ENCODE results near the gene TCP1. TPM values are rescaled to one million over a fixed set of nuclear protein-coding genes. Genes with fewer than 3 reads are reported as not detected.

Gene TCP1
- total RNA-seq, 1 experiment from 2014 or later: 340 TPM

GRCh38 chr6:159778131-159778530 is 11.3 kb downstream of the TCP1 start:
- in situ Hi-C loops (cut with HindIII; ENCODE audit: low pct_unique_long_range_greater_than_20kb, low sequenced_read_pairs) (no loop called here), intact Hi-C loops (cut with micrococcal nuclease; ENCODE audit: unreplicated experiment) (no loop called here)
- ChIA-PET POLR2A (interaction anchor here (0.7 kb wide), 1 partner anchor 14 kb away, joined by 7 read pairs; no protein-coding TSS in a partner anchor), CTCF (no interaction called here)
- no TSS peak for BruUV-seq (replicated peaks)
- TF ChIP-seq REST (IDR thresholded peaks at IDR 0.05; ENCODE audit: insufficient read depth in 1 of 2, low read depth in 2 of 2, low read length in 1 of 2) (no peak), TCF7L2 (IDR thresholded peaks at IDR 0.05; ENCODE audit: low read depth, low read length) (no peak), SIN3A (IDR thresholded peaks at IDR 0.05; ENCODE audit: borderline replicate concordance, insufficient read depth, low read depth, low read length) (no peak), POLR2AphosphoS5 (IDR thresholded peaks at IDR 0.05; ENCODE audit: low read depth, low read length) (no peak), CTCF (IDR thresholded peaks at IDR 0.05) (no peak)
- no peak for DNase-seq (ENCODE audit: low read depth, low spot score)
- H3K27me3 ChIP-seq (ENCODE audit: control insufficient read depth, insufficient read depth, low read length): no peaks in the 10 kb centered on the region
- H3K4me3 ChIP-seq (ENCODE audit: low read depth in 2 of 2, low read length in 2 of 2): no peak overlapping the region
- no peaks in the 10 kb centered on the region; the same call in 1 of the 2 replicates for H3K4me1 ChIP-seq (ENCODE audit: control insufficient read depth, insufficient read depth, low read length)
- no peak overlapping the region for H3K27ac ChIP-seq (ENCODE audit: low read length)
- H3K36me3 ChIP-seq (ENCODE audit: control insufficient read depth, insufficient read depth, low read length): peaks cover 49% of the 10 kb centered on the region
- no peaks in the 10 kb centered on the region for H3K9me3 ChIP-seq (ENCODE audit: control insufficient read depth, insufficient read depth, low read depth, low read length)
- ATAC-seq: no peak

- POLR2A ChIA-PET: no interaction called here
- BruUV-seq (replicated peaks): no TSS peak
- in situ Hi-C loops (cut with HindIII; ENCODE audit: low pct_unique_long_range_greater_than_20kb, low sequenced_read_pairs) (no loop called here), intact Hi-C loops (cut with micrococcal nuclease; ENCODE audit: unreplicated experiment) (no loop called here)
- no peaks in the 10 kb centered on the region for H3K9me3 ChIP-seq (ENCODE audit: control insufficient read depth, insufficient read depth, low read depth, low read length)
- DNase-seq (ENCODE audit: low read depth, low spot score) (no peak), ATAC-seq (peak; percentile 54)
- H3K27me3 ChIP-seq (ENCODE audit: control insufficient read depth, insufficient read depth, low read length): no peaks in the 10 kb centered on the region
- CTCF ChIA-PET: no interaction called here
- no peak overlapping the region for H3K4me3 ChIP-seq (ENCODE audit: low read depth in 2 of 2, low read length in 2 of 2)
- peaks cover 42% of the 10 kb centered on the region for H3K36me3 ChIP-seq (ENCODE audit: control insufficient read depth, insufficient read depth, low read length)
- no peak overlapping the region for H3K27ac ChIP-seq (ENCODE audit: low read length)
- no peaks in the 10 kb centered on the region; the same call in 1 of the 2 replicates for H3K4me1 ChIP-seq (ENCODE audit: control insufficient read depth, insufficient read depth, low read length)
- TF ChIP-seq REST (IDR thresholded peaks at IDR 0.05; ENCODE audit: insufficient read depth in 1 of 2, low read depth in 2 of 2, low read length in 1 of 2): no peak
Observed at GRCh38 chr6:159777240-159777904, 12.0 kb downstream of the TCP1 start.
